OCI-LY1 (cell line): Measurements from ENCODE around the gene PRL.

Experiments used
- H2AFZ ChIP-seq: fragments of 200-600 bp; sonication (generic), shearing (Covaris generic); 2 replicates; pipeline ENCODE4 v1.6.0; 2014; ENCODE audit warnings: antibody characterized with exemption, mild to moderate bottlenecking, low read length
- H3F3A ChIP-seq: fragments of 200-600 bp; sonication (generic), shearing (Covaris generic); 2 replicates; pipeline ENCODE4 v1.6.0; 2014; ENCODE audit warnings: mild to moderate bottlenecking, antibody characterized with exemption, low read length, moderate library complexity; ENCODE audit not compliant: insufficient read depth
- H3K27ac ChIP-seq: fragments of 200-600 bp; sonication (generic); 2 replicates; pipeline ENCODE4 v1.5.1; 2014; ENCODE audit warnings: low read length, mixed run types, mild to moderate bottlenecking, low read depth; ENCODE audit not compliant: poor library complexity, severe bottlenecking
- H3K27me3 ChIP-seq: fragments of 200-600 bp; sonication (generic); 2 replicates; pipeline ENCODE4 v1.6.0; 2014; ENCODE audit warnings: antibody characterized with exemption, mild to moderate bottlenecking, low read length, moderate library complexity; ENCODE audit not compliant: insufficient read depth
- H3K36me3 ChIP-seq: fragments of 200-600 bp; sonication (generic); 2 replicates; pipeline ENCODE4 v1.6.1; 2014; ENCODE audit warnings: mild to moderate bottlenecking, antibody characterized with exemption, low read length, moderate library complexity, mixed read lengths; ENCODE audit not compliant: insufficient read depth
- H3K4me1 ChIP-seq: fragments of 200-600 bp; sonication (generic); 2 replicates; pipeline ENCODE4 v1.5.1; 2014; ENCODE audit warnings: mild to moderate bottlenecking, low read length, moderate library complexity; ENCODE audit not compliant: insufficient read depth, severe bottlenecking
- H3K4me2 ChIP-seq: fragments of 200-600 bp; sonication (generic), shearing (Covaris generic); 2 replicates; pipeline ENCODE4 v1.6.1; 2014; ENCODE audit warnings: low read length
- H3K4me3 ChIP-seq: fragments of 200-600 bp; sonication (generic); 2 replicates; pipeline ENCODE4 v1.5.1; 2014; ENCODE audit warnings: low read length, low read depth, mild to moderate bottlenecking, mixed read lengths; ENCODE audit not compliant: poor library complexity, severe bottlenecking
- H3K79me2 ChIP-seq: fragments of 200-600 bp; shearing (Covaris generic); 2 replicates; pipeline ENCODE4 v1.6.1; 2016; ENCODE audit warnings: mixed run types, low read length, mixed read lengths; ENCODE audit not compliant: insufficient read depth
- H3K9ac ChIP-seq: fragments of 200-600 bp; sonication (generic), shearing (Covaris generic); 2 replicates; pipeline ENCODE4 v1.6.1; 2014; ENCODE audit warnings: mild to moderate bottlenecking, low read length, mixed read lengths
- H3K9me2 ChIP-seq: fragments of 200-600 bp; sonication (generic), shearing (Covaris generic); 2 replicates; pipeline ENCODE4 v1.6.1; 2014; ENCODE audit warnings: low read depth, mild to moderate bottlenecking, low read length, mixed read lengths
- H3K9me3 ChIP-seq: fragments of 200-600 bp; shearing (Covaris generic); 2 replicates; pipeline ENCODE4 v1.6.1; 2014; ENCODE audit warnings: low read length, mixed read lengths
- H4K20me1 ChIP-seq: fragments of 200-600 bp; sonication (generic), shearing (Covaris generic); 2 replicates; pipeline ENCODE4 v1.6.0; 2016; ENCODE audit warnings: mild to moderate bottlenecking, low read length; ENCODE audit not compliant: insufficient read depth
- CTCF ChIP-seq: fragments of 200-600 bp; sonication (generic), shearing (Covaris generic); IDR thresholded peaks from 2 replicates; pipeline ENCODE4 v1.5.1; 2017; ENCODE audit warnings: mild to moderate bottlenecking, antibody characterized with exemption, low read length, moderate library complexity, mixed read lengths
- EZH2 ChIP-seq: fragments of 200-600 bp; sonication (generic), shearing (Covaris generic); IDR thresholded peaks from 2 replicates; pipeline ENCODE4 v1.8.0; 2017; ENCODE audit warnings: borderline replicate concordance, mixed run types, mild to moderate bottlenecking, antibody characterized with exemption, low read length, moderate library complexity, mixed read lengths

Gene PRL

GRCh38 chr6:22250486-22250885 is 46.4 kb downstream of the PRL start:
- no peaks in the 10 kb centered on the region for H3K9me3 ChIP-seq
- H3K79me2 ChIP-seq: no peaks in the 10 kb centered on the region
- H4K20me1 ChIP-seq: no peaks in the 10 kb centered on the region
- no peak overlapping the region for H2AFZ ChIP-seq
- H3K4me1 ChIP-seq: peaks cover 14% of the 10 kb centered on the region
- no peaks in the 10 kb centered on the region for H3K36me3 ChIP-seq
- H3K4me2 ChIP-seq: no peak overlapping the region
- no peaks in the 10 kb centered on the region for H3K27me3 ChIP-seq
- H3F3A ChIP-seq: no peaks in the 10 kb centered on the region
- H3K9me2 ChIP-seq: no peaks in the 10 kb centered on the region
- TF ChIP-seq EZH2 (no peak), CTCF (no peak)
- H3K9ac ChIP-seq: no peak overlapping the region
- no peak overlapping the region for H3K27ac ChIP-seq
- no peak overlapping the region for H3K4me3 ChIP-seq

GRCh38 chr6:22249711-22250350 is 47.0 kb downstream of the PRL start:
- H3K9me3 ChIP-seq: no peaks in the 10 kb centered on the region
- TF ChIP-seq CTCF (no peak), EZH2 (no peak)
- H3K27ac ChIP-seq: no peak overlapping the region
- H3K79me2 ChIP-seq: no peaks in the 10 kb centered on the region
- no peak overlapping the region for H2AFZ ChIP-seq
- no peaks in the 10 kb centered on the region for H3K27me3 ChIP-seq
- H3K4me1 ChIP-seq: peaks cover 14% of the 10 kb centered on the region
- no peaks in the 10 kb centered on the region for H3F3A ChIP-seq
- H3K4me3 ChIP-seq: no peak overlapping the region
- H3K9me2 ChIP-seq: no peaks in the 10 kb centered on the region
- H3K4me2 ChIP-seq: no peak overlapping the region
- no peak overlapping the region for H3K9ac ChIP-seq
- H4K20me1 ChIP-seq: no peaks in the 10 kb centered on the region
- H3K36me3 ChIP-seq: no peaks in the 10 kb centered on the region

- Histone ChIP-seq H3K27me3 (no peaks in the 10 kb centered on the region), H3K36me3 (no peaks in the 10 kb centered on the region), H4K20me1 (no peaks in the 10 kb centered on the region), H2AFZ (no peak overlapping the region), H3K4me3 (no peak overlapping the region), H3K27ac (no peak overlapping the region), H3K9ac (no peak overlapping the region), H3K9me3 (no peaks in the 10 kb centered on the region), H3F3A (no peaks in the 10 kb centered on the region), H3K4me2 (no peak overlapping the region), H3K9me2 (no peaks in the 10 kb centered on the region), H3K4me1 (peaks cover 14% of the 10 kb centered on the region), H3K79me2 (no peaks in the 10 kb centered on the region)
- TF ChIP-seq EZH2: no peak
- TF ChIP-seq CTCF: no peak
These were observed 48.1 kb downstream of the PRL start for GRCh38 chr6:22248513-22249308.
